K562 (cell line): ENCODE measurements around the gene DAPK1. TPM values are rescaled to one million over a fixed set of nuclear protein-coding genes. Genes with fewer than 3 reads are reported as not detected.

Experiments used
- HDAC6 ChIP-seq: IDR thresholded peaks from 2 replicates; pipeline ENCODE4 v1.6.1; 2012; ENCODE audit warnings: low read depth, mild to moderate bottlenecking, control low read depth, inconsistent platforms, low read length, moderate library complexity
- HDAC8 ChIP-seq: fragments of 450-650 bp; IDR thresholded peaks from 2 replicates; pipeline ENCODE4 v1.6.1; 2016; ENCODE audit warnings: mild to moderate bottlenecking, missing genetic modification characterization, moderate library complexity, missing compliant biosample characterization
- PHB2 ChIP-seq: fragments of 450-650 bp; IDR thresholded peaks from 2 replicates; pipeline ENCODE4 v1.6.1; 2017; ENCODE audit warnings: low read depth
- PURB ChIP-seq: sonication (generic); formaldehyde crosslinking; IDR thresholded peaks from 2 replicates; pipeline ENCODE4 v1.9.0; 2021; ENCODE audit warnings: low read depth, mild to moderate bottlenecking, missing genetic modification reagents
- SREBF1 ChIP-seq: fragments of 150-350 bp; IDR thresholded peaks from 2 replicates; pipeline ENCODE4 v1.6.1; 2014; ENCODE audit warnings: antibody characterized with exemption, low read depth, low read length, borderline replicate concordance
- TCF7 ChIP-seq: sonication (generic); IDR thresholded peaks from 2 replicates; pipeline ENCODE4 v1.6.1; 2016; ENCODE audit warnings: antibody characterized with exemption, borderline replicate concordance
- ZNF764 ChIP-seq: fragments of 250-450 bp; sonication (Bioruptor Pico); IDR thresholded peaks from 2 replicates; pipeline ENCODE4 v1.4.0; 2020; ENCODE audit warnings: low read depth, mild to moderate bottlenecking, moderate library complexity
- ZNF766 ChIP-seq: fragments of 200-800 bp; sonication (Bioruptor generic); conservative IDR thresholded peaks from 2 replicates; pipeline ENCODE4 v1.6.1; 2016; ENCODE audit warnings: missing genetic modification characterization, missing compliant biosample characterization
- polyA plus RNA-seq, 8 experiments: library from polyadenylated mRNA; depleted of rRNA in 4 of 8; stranded (reverse) in 5 of 8; unstranded in 3 of 8; fragments of >200 nt; fragmentation: Nextera tagmentation in 2 of 8; fragmentation: Illumina TruSeq in 1 of 8; extraction: Ambion mirVana in 2 of 8; extraction: Trizol in 1 of 8; gene quantifications; 2 replicates each; pipeline versions ENCODE4 v1.2.1 to v1.2.3, GENCODE V29; 2011 to 2014; ENCODE audit warnings: inconsistent platforms in 1 of 8, missing spikeins in 1 of 8
- total RNA-seq, 7 experiments: library from RNA; depleted of rRNA in 6 of 7; stranded (reverse); fragments of >200 nt in 6 of 7; fragmentation: Illumina TruSeq in 2 of 7; extraction: Trizol in 2 of 7; gene quantifications; 2 replicates each; pipeline versions ENCODE4 v1.2.1 to v1.2.3, GENCODE V29; 2011 to 2021; ENCODE audit warnings: low replicate concordance in 1 of 7
- TF ChIP-seq, protein P1 (sequence below): fragments of 250-450 bp; sonication (Bioruptor Pico); IDR thresholded peaks from 2 replicates; pipeline ENCODE4 v1.5.0; 2022; ENCODE audit warnings: mild to moderate bottlenecking
- TF ChIP-seq, protein P2 (sequence below), 2 experiments: fragments of 450-650 bp; IDR thresholded peaks; 2 replicates each; pipeline ENCODE4 v1.6.1; 2016; ENCODE audit warnings: mild to moderate bottlenecking in 2 of 2, borderline replicate concordance in 1 of 2, low read depth in 1 of 2, moderate library complexity in 1 of 2
- TF ChIP-seq, protein P3 (sequence below): fragments of 250-450 bp; sonication (Bioruptor Pico); IDR thresholded peaks from 2 replicates; pipeline ENCODE4 v1.4.0; 2020
- TF ChIP-seq, protein P4 (sequence below): sonication (generic); IDR thresholded peaks from 2 replicates; pipeline ENCODE4 v1.6.1; 2016

The DAPK1 gene
- total and polyA plus RNA-seq, 9 of the 15 experiments (the other 6 are each of a cell fraction or from before 2014, with no cell fraction given) = 1.7 to 26.4 (median 15.8) TPM

DNA sequence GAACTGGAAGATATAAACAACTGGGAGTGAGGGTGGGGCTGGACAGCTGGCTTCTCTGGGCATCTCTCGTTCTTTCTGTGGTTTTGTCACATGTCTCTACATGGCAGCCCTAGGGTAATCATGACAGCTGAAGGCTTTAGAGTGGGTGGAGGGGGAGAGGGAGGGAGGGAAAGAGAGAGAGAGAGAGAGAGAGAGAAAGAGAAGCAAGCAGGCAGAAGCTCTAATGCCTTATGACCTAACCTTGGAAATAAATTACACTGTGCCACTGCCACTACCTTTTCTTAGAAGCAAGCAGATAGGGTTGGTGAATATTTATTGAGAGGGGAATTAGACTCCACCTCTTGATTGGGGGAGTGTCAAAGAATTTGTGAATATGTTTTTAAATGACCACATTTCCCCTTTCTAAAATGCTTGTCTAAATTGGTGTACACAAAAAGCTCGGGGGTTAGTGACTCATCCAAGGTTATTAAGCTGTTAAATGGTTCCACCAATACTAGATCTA is 2.6 kb upstream of the DAPK1 start (continued):
- TF ChIP-seq, protein P1, sequence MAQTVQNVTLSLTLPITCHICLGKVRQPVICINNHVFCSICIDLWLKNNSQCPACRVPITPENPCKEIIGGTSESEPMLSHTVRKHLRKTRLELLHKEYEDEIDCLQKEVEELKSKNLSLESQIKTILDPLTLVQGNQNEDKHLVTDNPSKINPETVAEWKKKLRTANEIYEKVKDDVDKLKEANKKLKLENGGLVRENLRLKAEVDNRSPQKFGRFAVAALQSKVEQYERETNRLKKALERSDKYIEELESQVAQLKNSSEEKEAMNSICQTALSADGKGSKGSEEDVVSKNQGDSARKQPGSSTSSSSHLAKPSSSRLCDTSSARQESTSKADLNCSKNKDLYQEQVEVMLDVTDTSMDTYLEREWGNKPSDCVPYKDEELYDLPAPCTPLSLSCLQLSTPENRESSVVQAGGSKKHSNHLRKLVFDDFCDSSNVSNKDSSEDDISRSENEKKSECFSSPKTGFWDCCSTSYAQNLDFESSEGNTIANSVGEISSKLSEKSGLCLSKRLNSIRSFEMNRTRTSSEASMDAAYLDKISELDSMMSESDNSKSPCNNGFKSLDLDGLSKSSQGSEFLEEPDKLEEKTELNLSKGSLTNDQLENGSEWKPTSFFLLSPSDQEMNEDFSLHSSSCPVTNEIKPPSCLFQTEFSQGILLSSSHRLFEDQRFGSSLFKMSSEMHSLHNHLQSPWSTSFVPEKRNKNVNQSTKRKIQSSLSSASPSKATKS (CRISPR knock-in tag) = no peak
- TF ChIP-seq HDAC8 (tag) = no peak
- TF ChIP-seq TCF7 = no peak
- TF ChIP-seq, protein P2, sequence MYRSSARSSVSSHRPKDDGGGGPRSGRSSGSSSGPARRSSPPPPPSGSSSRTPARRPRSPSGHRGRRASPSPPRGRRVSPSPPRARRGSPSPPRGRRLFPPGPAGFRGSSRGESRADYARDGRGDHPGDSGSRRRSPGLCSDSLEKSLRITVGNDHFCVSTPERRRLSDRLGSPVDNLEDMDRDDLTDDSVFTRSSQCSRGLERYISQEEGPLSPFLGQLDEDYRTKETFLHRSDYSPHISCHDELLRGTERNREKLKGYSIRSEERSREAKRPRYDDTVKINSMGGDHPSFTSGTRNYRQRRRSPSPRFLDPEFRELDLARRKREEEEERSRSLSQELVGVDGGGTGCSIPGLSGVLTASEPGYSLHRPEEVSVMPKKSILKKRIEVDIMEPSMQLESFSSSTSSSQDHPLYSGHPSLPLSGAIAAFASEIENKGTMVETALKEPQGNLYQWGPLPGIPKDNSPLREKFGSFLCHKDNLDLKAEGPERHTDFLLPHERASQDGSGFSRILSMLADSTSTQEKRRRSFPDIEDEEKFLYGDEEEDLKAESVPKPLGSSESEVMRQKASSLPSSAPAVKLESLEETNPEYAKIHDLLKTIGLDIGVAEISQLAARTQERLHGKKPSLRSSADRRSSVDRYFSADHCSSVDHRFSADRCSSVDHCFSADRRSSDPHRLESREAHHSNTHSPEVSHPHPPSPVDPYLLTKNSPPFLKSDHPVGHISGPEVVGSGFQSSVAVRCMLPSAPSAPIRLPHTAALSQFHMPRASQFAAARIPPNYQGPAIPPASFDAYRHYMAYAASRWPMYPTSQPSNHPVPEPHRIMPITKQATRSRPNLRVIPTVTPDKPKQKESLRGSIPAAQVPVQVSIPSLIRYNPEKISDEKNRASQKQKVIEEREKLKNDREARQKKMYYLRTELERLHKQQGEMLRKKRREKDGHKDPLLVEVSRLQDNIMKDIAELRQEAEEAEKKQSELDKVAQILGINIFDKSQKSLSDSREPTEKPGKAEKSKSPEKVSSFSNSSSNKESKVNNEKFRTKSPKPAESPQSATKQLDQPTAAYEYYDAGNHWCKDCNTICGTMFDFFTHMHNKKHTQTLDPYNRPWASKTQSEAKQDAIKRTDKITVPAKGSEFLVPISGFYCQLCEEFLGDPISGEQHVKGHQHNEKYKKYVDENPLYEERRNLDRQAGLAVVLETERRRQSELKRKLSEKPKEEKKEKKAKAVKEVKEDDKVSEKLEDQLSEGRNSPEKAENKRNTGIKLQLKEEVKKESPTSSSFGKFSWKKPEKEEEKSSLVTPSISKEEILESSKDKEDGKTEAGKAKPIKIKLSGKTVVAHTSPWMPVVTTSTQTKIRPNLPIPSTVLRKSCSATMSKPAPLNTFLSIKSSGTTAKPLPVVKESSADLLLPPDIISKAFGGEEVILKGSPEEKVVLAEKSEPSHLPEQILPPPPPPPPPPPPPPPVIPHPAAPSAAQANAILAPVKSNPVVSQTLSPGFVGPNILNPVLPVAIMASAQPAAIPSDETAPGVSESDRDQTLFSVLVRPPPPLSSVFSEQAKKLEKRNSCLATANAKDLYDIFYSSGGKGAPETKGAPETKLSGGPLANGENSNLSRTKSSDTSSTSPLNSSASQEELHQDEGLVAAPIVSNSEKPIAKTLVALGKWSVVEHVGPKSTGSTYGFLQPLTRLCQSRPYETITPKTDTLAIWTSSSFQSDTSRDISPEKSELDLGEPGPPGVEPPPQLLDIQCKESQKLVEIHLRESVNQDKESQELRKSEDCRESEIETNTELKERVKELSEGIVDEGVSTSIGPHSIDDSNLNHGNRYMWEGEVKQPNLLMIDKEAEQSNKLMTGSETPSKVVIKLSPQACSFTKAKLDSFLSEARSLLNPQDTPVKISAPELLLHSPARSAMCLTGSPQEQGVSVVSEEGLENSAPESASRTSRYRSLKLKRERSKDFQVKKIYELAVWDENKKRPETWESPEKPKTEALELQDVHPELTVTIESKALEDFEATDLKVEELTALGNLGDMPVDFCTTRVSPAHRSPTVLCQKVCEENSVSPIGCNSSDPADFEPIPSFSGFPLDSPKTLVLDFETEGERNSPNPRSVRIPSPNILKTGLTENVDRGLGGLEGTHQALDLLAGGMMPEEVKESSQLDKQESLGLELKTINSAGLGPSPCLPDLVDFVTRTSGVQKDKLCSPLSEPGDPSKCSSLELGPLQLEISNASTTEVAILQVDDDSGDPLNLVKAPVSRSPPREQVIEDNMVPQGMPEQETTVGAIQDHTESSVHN (IDR thresholded peaks at IDR 0.05; ENCODE audit: borderline replicate concordance in 1 of 2, low read depth in 1 of 2) = 0 out of 4 replicates have a peak, but pooled peaks of 1 of the 2 experiments have one; percentile 47
- no peak for TF ChIP-seq HDAC6
- no peak for TF ChIP-seq ZNF764
- TF ChIP-seq SREBF1 = no peak
- TF ChIP-seq, protein P3, sequence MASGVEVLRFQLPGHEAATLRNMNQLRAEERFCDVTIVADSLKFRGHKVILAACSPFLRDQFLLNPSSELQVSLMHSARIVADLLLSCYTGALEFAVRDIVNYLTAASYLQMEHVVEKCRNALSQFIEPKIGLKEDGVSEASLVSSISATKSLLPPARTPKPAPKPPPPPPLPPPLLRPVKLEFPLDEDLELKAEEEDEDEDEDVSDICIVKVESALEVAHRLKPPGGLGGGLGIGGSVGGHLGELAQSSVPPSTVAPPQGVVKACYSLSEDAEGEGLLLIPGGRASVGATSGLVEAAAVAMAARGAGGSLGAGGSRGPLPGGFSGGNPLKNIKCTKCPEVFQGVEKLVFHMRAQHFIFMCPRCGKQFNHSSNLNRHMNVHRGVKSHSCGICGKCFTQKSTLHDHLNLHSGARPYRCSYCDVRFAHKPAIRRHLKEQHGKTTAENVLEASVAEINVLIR (CRISPR knock-in tag) = no peak
- no peak for TF ChIP-seq PHB2
- TF ChIP-seq, protein P4, sequence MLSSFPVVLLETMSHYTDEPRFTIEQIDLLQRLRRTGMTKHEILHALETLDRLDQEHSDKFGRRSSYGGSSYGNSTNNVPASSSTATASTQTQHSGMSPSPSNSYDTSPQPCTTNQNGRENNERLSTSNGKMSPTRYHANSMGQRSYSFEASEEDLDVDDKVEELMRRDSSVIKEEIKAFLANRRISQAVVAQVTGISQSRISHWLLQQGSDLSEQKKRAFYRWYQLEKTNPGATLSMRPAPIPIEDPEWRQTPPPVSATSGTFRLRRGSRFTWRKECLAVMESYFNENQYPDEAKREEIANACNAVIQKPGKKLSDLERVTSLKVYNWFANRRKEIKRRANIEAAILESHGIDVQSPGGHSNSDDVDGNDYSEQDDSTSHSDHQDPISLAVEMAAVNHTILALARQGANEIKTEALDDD = no peak
- no peak for TF ChIP-seq PURB (CRISPR knock-in tag)
- TF ChIP-seq ZNF766 (CRISPR knock-in tag) = 0 out of 2 replicates have a peak, but pooled peaks have one; percentile 18
